Measurements from ENCODE around the gene PAPPA2. TPM values are rescaled to one million over a fixed set of nuclear protein-coding genes. Genes with fewer than 3 reads are reported as not detected.

Gene PAPPA2
- total and polyA plus RNA-seq, 2 of the 4 experiments (the other 2 are of a cell fraction) = 0.10 to 0.18 TPM

GRCh38 chr1:176692431-176692830, 229.5 kb downstream of the PAPPA2 start:
- Histone ChIP-seq H2BK15ac (ENCODE audit: low read depth, low read length) (no peak overlapping the region), H2AK9ac (replicated peaks; ENCODE audit: low read depth, low read length, poor library complexity) (no peak overlapping the region), H3K14ac (replicated peaks; ENCODE audit: low read depth, low read length) (no peak overlapping the region), H2BK5ac (ENCODE audit: low read depth, low read length, poor library complexity, severe bottlenecking) (no peak overlapping the region), H3K27me3 (ENCODE audit: control insufficient read depth, insufficient read depth, low read length) (no peaks in the 10 kb centered on the region), H3K9me1 (ENCODE audit: insufficient read depth, low read length) (no peaks in the 10 kb centered on the region), H3K4me1 (ENCODE audit: control insufficient read depth, insufficient read depth, low read length) (no peaks in the 10 kb centered on the region), H3K4ac (ENCODE audit: low read depth, low read length) (no peak overlapping the region), H2BK120ac (ENCODE audit: low read depth, low read length) (no peak overlapping the region), H3K4me2 (ENCODE audit: low read depth, low read length) (no peak overlapping the region), H3K27ac (ENCODE audit: insufficient read depth, low read length) (no peak overlapping the region), H3K23ac (ENCODE audit: low read depth, low read length) (no peak overlapping the region), H2BK20ac (ENCODE audit: low read depth, low read length) (no peak overlapping the region), H3K79me1 (ENCODE audit: low read depth in 1 of 2, low read length in 2 of 2) (no peaks in the 10 kb centered on the region), H3K18ac (ENCODE audit: low read depth, low read length) (no peak overlapping the region), H3K56ac (ENCODE audit: extremely low read depth, insufficient read depth, low read length) (no peak overlapping the region), H3K36me3 (ENCODE audit: control insufficient read depth, insufficient read depth, low read length) (no peaks in the 10 kb centered on the region), H4K91ac (ENCODE audit: insufficient read depth, low read depth, low read length) (no peak overlapping the region), H3K9ac (ENCODE audit: low read depth, low read length) (no peak overlapping the region), H2AFZ (replicated peaks; ENCODE audit: low read length, poor library complexity) (no peak overlapping the region), H4K8ac (ENCODE audit: low read depth in 2 of 2, low read length in 2 of 2) (no peak overlapping the region), H4K5ac (ENCODE audit: low read depth, low read length) (no peak overlapping the region), H4K20me1 (ENCODE audit: insufficient read depth, low read length) (no peaks in the 10 kb centered on the region), H3K4me3 (ENCODE audit: insufficient read depth, low read depth, low read length) (no peak overlapping the region), H3K9me3 (ENCODE audit: control insufficient read depth, insufficient read depth, low read length) (no peaks in the 10 kb centered on the region), H2AK5ac (ENCODE audit: low read depth, low read length) (no peak overlapping the region)
- WGBS, 2 experiments (ENCODE audit: extremely low coverage in 2 of 2, insufficient read length in 1 of 2) = no CpG with 5 or more reads among the region's 4 CpGs
- no peak for TF ChIP-seq POLR2A (IDR thresholded peaks at IDR 0.05; ENCODE audit: low read depth, low read length)
- TF ChIP-seq CEBPB (IDR thresholded peaks at IDR 0.05; ENCODE audit: low read depth, low read length) = no peak
- in situ Hi-C loops (cut with MboI; ENCODE audit: low sequenced_read_pairs) = no loop called here
- ATAC-seq (ENCODE audit: low read depth) = no peak
- POLR2A ChIA-PET (ENCODE audit: unreplicated experiment) = no interaction called here
- dilution Hi-C loops (cut with HindIII; ENCODE audit: low sequenced_read_pairs, unreplicated experiment) = no loop called here
- CTCF ChIA-PET = interaction anchor here (0.8 kb wide), 1 partner anchor 40 kb away, joined by 3 read pairs; no protein-coding TSS in a partner anchor
- no TSS peak for BruUV-seq (replicated peaks)
- intact Hi-C loops (cut with micrococcal nuclease) = loop anchor here (5.0 kb wide), 1 partner anchor 1210 kb away; no protein-coding TSS in a partner anchor
- DNase-seq = no peak
